Mononuclear cell (primary cell): ENCODE data around the gene SLC27A3. TPM values are rescaled to one million over a fixed set of nuclear protein-coding genes. Genes with fewer than 3 reads are reported as not detected.

Experiments used
- H3K27me3 ChIP-seq: 2 replicates; pipeline ENCODE4 v1.6.0; 2011; ENCODE audit warnings: low read length, control low read depth; ENCODE audit not compliant: insufficient read depth
- H3K4me1 ChIP-seq: 2 replicates; pipeline ENCODE4 v1.5.1; 2011; ENCODE audit warnings: mild to moderate bottlenecking, low read length, control low read depth; ENCODE audit not compliant: insufficient read depth
- H3K4me3 ChIP-seq: 2 replicates; pipeline ENCODE4 v1.5.1; 2011; ENCODE audit warnings: mild to moderate bottlenecking, low read length, moderate library complexity
- H3K9me3 ChIP-seq: 2 replicates; pipeline ENCODE4 v1.5.1; 2011; ENCODE audit warnings: low read depth, mild to moderate bottlenecking, control low read depth, low read length
- total RNA-seq: library from RNA; depleted of rRNA; stranded (reverse); fragments of >200 nt; gene quantifications from one replicate; pipeline ENCODE4 v1.2.3, GENCODE V29; 2012

SLC27A3 gene
- total RNA-seq, 1 donor = 7.5 TPM

GRCh38 chr1:153796786-153797659, 21.8 kb downstream of the SLC27A3 start:
- H3K27me3 ChIP-seq = no peaks in the 10 kb centered on the region
- H3K4me1 ChIP-seq = peaks cover 32% of the 10 kb centered on the region
- H3K4me3 ChIP-seq = no peak overlapping the region
- H3K9me3 ChIP-seq = no peaks in the 10 kb centered on the region

- Histone ChIP-seq H3K27me3 (no peaks in the 10 kb centered on the region), H3K4me3 (no peak overlapping the region), H3K4me1 (peaks cover 38% of the 10 kb centered on the region), H3K9me3 (no peaks in the 10 kb centered on the region)
Measured at GRCh38 chr1:153798468-153798780, 23.2 kb downstream of the SLC27A3 start.

GRCh38 chr1:153799016-153799415, 23.8 kb downstream of the SLC27A3 start:
- H3K4me3 ChIP-seq = no peak overlapping the region
- H3K4me1 ChIP-seq = peaks cover 43% of the 10 kb centered on the region
- no peaks in the 10 kb centered on the region for H3K9me3 ChIP-seq
- no peaks in the 10 kb centered on the region for H3K27me3 ChIP-seq

- Histone ChIP-seq H3K27me3 (no peaks in the 10 kb centered on the region), H3K9me3 (no peaks in the 10 kb centered on the region), H3K4me3 (no peak overlapping the region), H3K4me1 (peaks cover 51% of the 10 kb centered on the region)
Measured at GRCh38 chr1:153799566-153800465, 24.6 kb downstream of the SLC27A3 start.

DNA sequence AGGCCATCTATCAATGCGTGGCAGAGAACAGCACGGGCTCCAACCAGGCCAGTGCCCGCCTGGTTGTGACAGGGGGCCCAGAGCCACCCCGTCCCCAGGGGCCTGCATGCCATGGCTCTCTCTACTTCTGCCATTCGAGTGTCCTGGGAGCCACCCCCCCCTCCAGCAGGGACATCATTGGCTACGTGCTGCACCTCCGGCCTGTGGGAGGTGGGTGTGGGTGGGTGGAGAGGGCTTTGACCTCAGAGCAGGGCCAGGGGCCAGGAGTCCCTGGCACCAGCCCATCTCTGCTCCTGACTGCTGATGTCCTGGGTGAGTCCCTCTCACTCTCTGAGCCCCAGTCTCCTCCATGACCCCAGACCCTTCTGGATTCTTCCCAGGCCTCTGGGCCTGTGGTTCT, 25.3 kb downstream of the SLC27A3 start:
- peaks cover 52% of the 10 kb centered on the region for H3K4me1 ChIP-seq
- H3K4me3 ChIP-seq = no peak overlapping the region

GRCh38 chr1:153801028-153801625, 25.9 kb downstream of the SLC27A3 start:
- H3K4me3 ChIP-seq = no peak overlapping the region
- no peaks in the 10 kb centered on the region for H3K27me3 ChIP-seq
- peaks cover 52% of the 10 kb centered on the region for H3K4me1 ChIP-seq
- no peaks in the 10 kb centered on the region for H3K9me3 ChIP-seq

More for the DNA sequence above, 25.3 kb downstream of the SLC27A3 start:
- Histone ChIP-seq H3K27me3 (no peaks in the 10 kb centered on the region), H3K9me3 (no peaks in the 10 kb centered on the region)

- H3K4me1 ChIP-seq = peaks cover 52% of the 10 kb centered on the region
- H3K27me3 ChIP-seq = no peaks in the 10 kb centered on the region
- no peaks in the 10 kb centered on the region for H3K9me3 ChIP-seq
- H3K4me3 ChIP-seq = no peak overlapping the region
Measured at GRCh38 chr1:153801786-153802697, 26.8 kb downstream of the SLC27A3 start.

- Histone ChIP-seq H3K27me3 (no peaks in the 10 kb centered on the region), H3K4me1 (peaks cover 52% of the 10 kb centered on the region), H3K4me3 (no peak overlapping the region), H3K9me3 (no peaks in the 10 kb centered on the region)
Measured at GRCh38 chr1:153803470-153804056, 28.4 kb downstream of the SLC27A3 start.

- no peaks in the 10 kb centered on the region for H3K9me3 ChIP-seq
- peaks cover 52% of the 10 kb centered on the region for H3K4me1 ChIP-seq
- no peaks in the 10 kb centered on the region for H3K27me3 ChIP-seq
- H3K4me3 ChIP-seq = no peak overlapping the region
Measured at GRCh38 chr1:153804112-153804511, 28.9 kb downstream of the SLC27A3 start.

DNA sequence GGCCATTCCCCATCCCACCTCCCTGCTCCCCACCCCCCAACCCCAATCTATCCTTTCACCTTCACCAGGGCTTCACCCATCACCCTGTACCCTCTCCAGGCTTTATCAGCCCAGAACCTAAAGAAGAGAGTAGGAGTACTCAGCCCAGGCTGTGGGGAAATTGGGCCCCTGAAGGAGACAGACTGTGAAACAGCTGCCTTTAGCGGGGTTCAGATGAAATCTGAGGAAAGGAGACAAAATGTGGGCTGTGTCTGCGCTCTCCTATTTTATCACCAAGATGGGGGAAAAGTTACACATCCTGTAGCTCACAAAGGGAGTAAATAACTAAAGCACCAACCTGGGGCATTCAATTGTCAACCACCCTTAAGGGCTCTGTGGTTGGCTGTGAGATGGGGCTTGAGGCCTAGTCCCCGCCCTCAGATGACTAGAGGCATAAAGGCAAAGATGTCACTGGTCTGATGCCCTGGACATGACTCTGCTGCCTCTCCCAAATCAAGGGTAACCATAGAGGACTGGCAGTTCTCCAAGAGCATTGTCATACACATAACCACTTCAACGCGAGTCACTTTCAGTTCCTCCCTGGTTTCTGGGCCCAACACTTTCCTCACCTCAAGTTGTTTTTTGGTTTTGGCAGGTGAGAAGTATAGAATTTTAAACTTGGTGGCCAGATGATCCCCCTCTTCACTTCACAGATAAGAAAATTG, 30.0 kb downstream of the SLC27A3 start:
- Histone ChIP-seq H3K27me3 (no peaks in the 10 kb centered on the region), H3K4me1 (peaks cover 52% of the 10 kb centered on the region), H3K4me3 (no peak overlapping the region), H3K9me3 (no peaks in the 10 kb centered on the region)

- Histone ChIP-seq H3K9me3 (no peaks in the 10 kb centered on the region), H3K4me3 (no peak overlapping the region), H3K4me1 (peaks cover 52% of the 10 kb centered on the region), H3K27me3 (no peaks in the 10 kb centered on the region)
Measured at GRCh38 chr1:153805886-153806719, 30.9 kb downstream of the SLC27A3 start.

DNA sequence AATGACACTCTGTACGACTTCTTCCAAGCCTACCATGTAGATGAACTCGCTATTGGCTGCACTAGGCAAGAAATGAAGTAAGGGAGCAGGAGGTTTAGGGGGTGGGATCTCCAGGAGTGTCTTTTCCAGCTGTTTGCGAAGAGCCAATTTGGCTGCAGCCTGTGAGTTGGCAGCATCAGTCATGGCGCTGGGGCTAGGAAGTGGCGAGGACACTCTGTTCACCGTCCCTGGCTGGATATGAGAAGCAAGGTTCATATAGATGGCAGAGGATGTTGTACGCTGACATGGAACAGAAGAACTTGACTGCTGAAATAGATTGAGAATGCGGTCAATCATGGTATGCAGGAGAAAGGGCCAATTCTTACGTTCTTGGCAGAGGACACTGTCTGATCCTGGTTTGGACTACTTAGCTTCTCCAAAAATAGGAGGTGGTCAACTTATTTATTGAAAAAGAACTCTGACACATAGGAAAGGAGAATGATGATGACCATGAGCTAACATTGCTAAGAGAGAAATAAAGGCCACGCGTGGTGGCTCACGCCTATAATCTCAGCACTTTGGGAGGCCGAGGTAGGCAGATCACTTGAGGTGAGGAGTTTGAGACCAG, 41.2 kb downstream of the SLC27A3 start:
- Histone ChIP-seq H3K4me1 (no peaks in the 10 kb centered on the region), H3K9me3 (no peaks in the 10 kb centered on the region), H3K4me3 (no peak overlapping the region), H3K27me3 (no peaks in the 10 kb centered on the region)

- Histone ChIP-seq H3K4me1 (no peaks in the 10 kb centered on the region), H3K4me3 (no peak overlapping the region), H3K27me3 (no peaks in the 10 kb centered on the region), H3K9me3 (no peaks in the 10 kb centered on the region)
Measured at GRCh38 chr1:153818876-153819275, 43.7 kb downstream of the SLC27A3 start.
